Measurements from ENCODE around the gene RAB5IF. TPM values are rescaled to one million over a fixed set of nuclear protein-coding genes. Genes with fewer than 3 reads are reported as not detected.
A peak's percentile ranks its signal among the peaks of the same experiment; 100 is the strongest.

RAB5IF gene
- total RNA-seq, 2 experiments from 2014 or later: 92.8 to 94.1 TPM

- H3K9me3 Mint-ChIP-seq: no peaks in the 10 kb centered on the region
- H3K27ac Mint-ChIP-seq: no peak overlapping the region
- H3K27me3 Mint-ChIP-seq: no peaks in the 10 kb centered on the region
- peaks cover 10% of the 10 kb centered on the region for H3K36me3 Mint-ChIP-seq (ENCODE audit: low read depth)
- ChIA-PET POLR2A (interaction anchor here (6.1 kb wide), 1 partner anchor 8 kb away, joined by 57 read pairs; the partner anchor contains the start of gene SLA2), CTCF (interaction anchor here (1.5 kb wide), 1 partner anchor 13 kb away, joined by 3 read pairs; no protein-coding TSS in a partner anchor)
- no peak for DNase-seq
- H3K4me1 Mint-ChIP-seq: peaks cover 16% of the 10 kb centered on the region
- H3K4me3 Mint-ChIP-seq: no peak overlapping the region
Measured at GRCh38 chr20:36653456-36653855, 47.9 kb downstream of the RAB5IF start.

GRCh38 chr20:36654506-36654905, 48.9 kb downstream of the RAB5IF start:
- Mint-ChIP-seq H3K27me3 (no peaks in the 10 kb centered on the region), H3K4me3 (no peak overlapping the region), H3K9me3 (no peaks in the 10 kb centered on the region), H3K36me3 (ENCODE audit: low read depth) (peaks cover 10% of the 10 kb centered on the region), H3K4me1 (peaks cover 22% of the 10 kb centered on the region), H3K27ac (no peak overlapping the region)
- DNase-seq: no peak
- CTCF ChIA-PET: interaction anchor here (1.3 to 1.8 kb wide), 3 partner anchors 9 to 82 kb away, joined by 3 to 10 read pairs (median 4); partner anchors contain the start of gene SLA2
- POLR2A ChIA-PET: interaction anchor here (0.6 to 6.1 kb wide), 3 partner anchors 9 to 243 kb away, joined by 3 to 57 read pairs (median 6); partner anchors contain the start of gene SLA2

GRCh38 chr20:36655004-36655403, 49.4 kb downstream of the RAB5IF start:
- H3K4me1 Mint-ChIP-seq: peaks cover 22% of the 10 kb centered on the region
- no peaks in the 10 kb centered on the region for H3K27me3 Mint-ChIP-seq
- peaks cover 10% of the 10 kb centered on the region for H3K36me3 Mint-ChIP-seq (ENCODE audit: low read depth)
- POLR2A ChIA-PET: interaction anchor here (0.6 to 6.1 kb wide), 3 partner anchors 9 to 243 kb away, joined by 3 to 57 read pairs (median 6); partner anchors contain the start of gene SLA2
- DNase-seq: no peak
- no peak overlapping the region for H3K27ac Mint-ChIP-seq
- CTCF ChIA-PET: interaction anchor here (1.3 to 1.8 kb wide), 3 partner anchors 9 to 81 kb away, joined by 3 to 10 read pairs (median 4); partner anchors contain the start of gene SLA2
- no peaks in the 10 kb centered on the region for H3K9me3 Mint-ChIP-seq
- no peak overlapping the region for H3K4me3 Mint-ChIP-seq

GRCh38 chr20:36656733-36657132, 51.2 kb downstream of the RAB5IF start:
- peaks cover 22% of the 10 kb centered on the region for H3K4me1 Mint-ChIP-seq
- H3K27me3 Mint-ChIP-seq: no peaks in the 10 kb centered on the region
- POLR2A ChIA-PET: interaction anchor here (2.5 to 6.1 kb wide), 2 partner anchors 10 to 11 kb away, joined by 6 to 57 read pairs; partner anchors contain the start of gene SLA2
- peaks cover 17% of the 10 kb centered on the region for H3K36me3 Mint-ChIP-seq (ENCODE audit: low read depth)
- H3K4me3 Mint-ChIP-seq: no peak overlapping the region
- no peak overlapping the region for H3K27ac Mint-ChIP-seq
- CTCF ChIA-PET: no interaction called here
- no peak for DNase-seq
- H3K9me3 Mint-ChIP-seq: no peaks in the 10 kb centered on the region

GRCh38 chr20:36658300-36658699, 52.7 kb downstream of the RAB5IF start:
- Mint-ChIP-seq H3K36me3 (ENCODE audit: low read depth) (peaks cover 13% of the 10 kb centered on the region), H3K4me3 (peak overlapping the region; percentile 43), H3K9me3 (no peaks in the 10 kb centered on the region), H3K27me3 (no peaks in the 10 kb centered on the region), H3K4me1 (peaks cover 22% of the 10 kb centered on the region), H3K27ac (peak overlapping the region; percentile 81)
- CTCF ChIA-PET: interaction anchor here (1.0 to 1.9 kb wide), 3 partner anchors 12 to 150 kb away, joined by 4 to 8 read pairs (median 4); partner anchors contain the start of gene SLA2
- POLR2A ChIA-PET: interaction anchor here (1.0 to 6.1 kb wide), 6 partner anchors 10 to 87 kb away, joined by 3 to 57 read pairs (median 4); partner anchors contain the start of genes RAB5IF and SLA2
- DNase-seq: peak; percentile 44

Other genes with a start within 250 kb of the RAB5IF start
- 1 to 10 TPM; 1.1 to 1.7 TPM for gene MYL9, start 64.3 kb upstream of the RAB5IF start, total RNA-seq
- gene TGIF2, start 32.2 kb upstream of the RAB5IF start, total RNA-seq: 10 to 100 TPM; 28.0 to 33.5 TPM
- 10 to 100 TPM; 78.6 to 79.9 TPM for gene SLA2, start 40.4 kb downstream of the RAB5IF start, total RNA-seq
- 10 to 100 TPM; 32.8 to 33.7 TPM for gene NDRG3, start 140.3 kb downstream of the RAB5IF start, total RNA-seq
- 10 to 100 TPM; 31.9 to 32.0 TPM for gene DSN1, start 168.0 kb downstream of the RAB5IF start, total RNA-seq

Measured in activated CD4-positive, alpha-beta memory T cell treated with anti-CD3 and anti-CD28 coated beads, Interleukin-2, amount 10 ng/mL, durations not matched to agents 7 days and 5 days (primary cell).